ENCODE data around the gene SORBS2. TPM values are rescaled to one million over a fixed set of nuclear protein-coding genes. Genes with fewer than 3 reads are reported as not detected.

SORBS2 gene
- total and polyA plus RNA-seq, 2 experiments from 2014 or later, result 0.32 to 1.5 TPM

DNA sequence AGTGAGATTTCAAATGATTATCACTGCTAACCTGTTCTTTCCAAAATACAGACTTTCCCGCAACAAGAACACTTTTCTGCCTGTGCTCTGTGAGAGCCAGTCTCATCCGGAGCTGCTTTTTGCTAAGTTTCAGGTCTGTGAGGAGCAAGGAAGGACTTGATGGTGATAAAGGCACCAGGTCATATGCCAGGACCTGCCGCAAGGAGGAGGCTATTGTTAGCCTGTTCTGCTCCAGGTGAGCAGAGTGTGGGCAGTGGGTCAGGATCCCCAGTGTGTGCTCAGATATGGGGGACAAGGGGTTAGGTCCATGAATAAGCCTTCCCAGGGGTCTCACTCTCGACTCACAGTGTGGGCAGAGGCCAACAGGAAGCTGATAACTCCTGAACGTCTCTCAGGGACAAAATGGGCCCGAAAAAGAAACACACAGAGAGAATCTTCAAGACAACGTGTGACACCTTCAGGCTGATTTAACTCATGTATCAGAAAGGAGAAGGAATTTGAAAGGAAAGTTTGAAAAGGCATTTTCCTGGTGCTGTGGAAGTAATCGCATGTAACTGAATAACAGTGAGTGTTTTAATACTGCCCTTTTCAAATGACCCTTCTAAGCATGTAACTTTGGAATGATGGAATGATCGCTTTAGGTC lies 219.0 kb downstream of the SORBS2 start:
- Histone ChIP-seq H2AFZ (no peak overlapping the region), H3K9me2 (ENCODE audit: insufficient read depth) (no peaks in the 10 kb centered on the region), H3K36me3 (ENCODE audit: low read depth) (no peaks in the 10 kb centered on the region), H3K79me2 (ENCODE audit: insufficient read depth) (no peaks in the 10 kb centered on the region), H3K27me3 (replicated peaks; ENCODE audit: insufficient read depth) (no peaks in the 10 kb centered on the region), H4K20me1 (ENCODE audit: insufficient read depth) (no peaks in the 10 kb centered on the region), H3K4me3 (no peak overlapping the region), H3F3A (ENCODE audit: insufficient read depth) (no peaks in the 10 kb centered on the region), H3K27ac (no peak overlapping the region), H3K4me1 (ENCODE audit: insufficient read depth) (no peaks in the 10 kb centered on the region), H3K4me2 (ENCODE audit: unreplicated experiment) (no peak overlapping the region), H3K9ac (no peak overlapping the region), H3K9me3 (ENCODE audit: low read depth) (no peaks in the 10 kb centered on the region)
- DNase-seq, result no peak
- TF ChIP-seq EZH2phosphoT487 (IDR thresholded peaks at IDR 0.05; ENCODE audit: insufficient read depth, low read depth), result no peak
- no peak for TF ChIP-seq EZH2 (IDR thresholded peaks at IDR 0.05; ENCODE audit: insufficient read depth, poor library complexity, severe bottlenecking)
- in situ Hi-C loops (cut with MboI), result no loop called here
- 71 to 77% methylated on average over 9 of the region's 9 CpGs for WGBS, 2 experiments (ENCODE audit: low coverage in 1 of 2, low lambda C conversion rate in 2 of 2, missing lambda C conversion rate in 2 of 2)

DNA sequence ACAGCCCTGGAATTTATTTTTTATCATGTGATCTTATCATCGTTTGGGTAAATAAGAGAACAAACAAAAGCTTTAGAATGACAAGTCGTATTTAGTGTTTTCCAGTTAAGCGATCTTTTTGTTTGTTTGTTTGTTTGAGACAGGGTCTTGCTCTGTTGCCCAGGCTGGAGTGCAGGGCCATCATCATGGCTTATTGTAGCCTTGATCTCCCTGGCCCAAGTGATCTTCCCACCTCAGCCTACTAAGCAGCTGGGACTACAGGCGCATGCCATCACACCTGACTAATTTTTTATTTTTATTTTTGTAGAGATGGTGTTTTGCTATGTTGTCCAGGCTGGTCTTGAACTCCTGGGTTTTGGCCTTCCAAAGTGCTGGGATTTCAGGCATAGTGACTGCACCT lies 219.6 kb downstream of the SORBS2 start:
- Histone ChIP-seq H3K27me3 (replicated peaks; ENCODE audit: insufficient read depth) (no peaks in the 10 kb centered on the region), H3K9me3 (ENCODE audit: low read depth) (no peaks in the 10 kb centered on the region), H3K36me3 (ENCODE audit: low read depth) (no peaks in the 10 kb centered on the region), H3K9me2 (ENCODE audit: insufficient read depth) (no peaks in the 10 kb centered on the region), H3K4me1 (ENCODE audit: insufficient read depth) (no peaks in the 10 kb centered on the region), H4K20me1 (ENCODE audit: insufficient read depth) (no peaks in the 10 kb centered on the region), H3K9ac (no peak overlapping the region), H3K79me2 (ENCODE audit: insufficient read depth) (no peaks in the 10 kb centered on the region), H3F3A (ENCODE audit: insufficient read depth) (no peaks in the 10 kb centered on the region), H2AFZ (no peak overlapping the region), H3K4me2 (ENCODE audit: unreplicated experiment) (no peak overlapping the region), H3K27ac (no peak overlapping the region), H3K4me3 (no peak overlapping the region)
- TF ChIP-seq EZH2phosphoT487 (IDR thresholded peaks at IDR 0.05; ENCODE audit: insufficient read depth, low read depth) (no peak), EZH2 (IDR thresholded peaks at IDR 0.05; ENCODE audit: insufficient read depth, poor library complexity, severe bottlenecking) (no peak)
- no peak for DNase-seq
- in situ Hi-C loops (cut with MboI), result no loop called here
- 96% methylated on average over 4 of the region's 4 CpGs for WGBS, 2 experiments (ENCODE audit: low coverage in 1 of 2, low lambda C conversion rate in 2 of 2, missing lambda C conversion rate in 2 of 2)

DNA sequence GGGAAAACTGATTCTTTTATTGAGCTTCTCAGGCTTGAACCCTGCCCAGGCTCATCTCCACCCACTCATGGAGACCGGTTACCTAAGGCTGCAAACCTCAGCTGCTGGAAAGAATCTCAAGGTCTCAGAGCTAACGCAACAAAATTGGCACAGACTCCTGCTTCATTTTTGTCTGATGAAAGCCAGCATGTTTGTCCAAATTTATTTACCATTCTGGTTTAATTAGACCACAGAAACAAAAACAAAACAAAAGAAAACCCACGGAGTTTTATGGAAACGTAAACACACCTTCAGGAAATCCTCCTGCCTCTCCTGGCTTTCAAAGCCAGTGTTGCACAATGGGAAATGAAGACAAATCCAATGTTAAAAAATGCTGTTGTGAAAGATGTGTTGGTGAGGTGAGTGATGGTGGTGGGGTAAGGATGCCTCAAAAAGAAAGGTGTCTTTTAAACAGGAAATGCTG lies 220.3 kb downstream of the SORBS2 start:
- Histone ChIP-seq H3K9me3 (ENCODE audit: low read depth) (no peaks in the 10 kb centered on the region), H3K4me1 (ENCODE audit: insufficient read depth) (no peaks in the 10 kb centered on the region), H3K36me3 (ENCODE audit: low read depth) (no peaks in the 10 kb centered on the region), H3K27ac (no peak overlapping the region), H3K4me3 (no peak overlapping the region), H4K20me1 (ENCODE audit: insufficient read depth) (no peaks in the 10 kb centered on the region), H3K79me2 (ENCODE audit: insufficient read depth) (no peaks in the 10 kb centered on the region), H3F3A (ENCODE audit: insufficient read depth) (no peaks in the 10 kb centered on the region), H3K9me2 (ENCODE audit: insufficient read depth) (no peaks in the 10 kb centered on the region), H3K27me3 (replicated peaks; ENCODE audit: insufficient read depth) (no peaks in the 10 kb centered on the region), H3K4me2 (ENCODE audit: unreplicated experiment) (no peak overlapping the region), H2AFZ (peak overlapping the region; percentile 61), H3K9ac (no peak overlapping the region)
- WGBS, 2 experiments (ENCODE audit: low coverage in 1 of 2, low lambda C conversion rate in 2 of 2, missing lambda C conversion rate in 2 of 2), result 9 to 10% methylated on average over 4 of the region's 4 CpGs
- no peak for TF ChIP-seq EZH2 (IDR thresholded peaks at IDR 0.05; ENCODE audit: insufficient read depth, poor library complexity, severe bottlenecking)
- TF ChIP-seq EZH2phosphoT487 (IDR thresholded peaks at IDR 0.05; ENCODE audit: insufficient read depth, low read depth), result no peak
- in situ Hi-C loops (cut with MboI), result no loop called here
- DNase-seq, result peak; percentile 27

- 27 to 43% methylated on average over 3 of the region's 3 CpGs for WGBS, 2 experiments (ENCODE audit: low coverage in 1 of 2, low lambda C conversion rate in 2 of 2, missing lambda C conversion rate in 2 of 2)
- Histone ChIP-seq H3K4me2 (ENCODE audit: unreplicated experiment) (no peak overlapping the region), H4K20me1 (ENCODE audit: insufficient read depth) (no peaks in the 10 kb centered on the region), H3K4me3 (no peak overlapping the region), H3K4me1 (ENCODE audit: insufficient read depth) (no peaks in the 10 kb centered on the region), H3K27ac (no peak overlapping the region), H3K27me3 (replicated peaks; ENCODE audit: insufficient read depth) (no peaks in the 10 kb centered on the region; the same call in 1 of the 2 replicates), H3K36me3 (ENCODE audit: low read depth) (no peaks in the 10 kb centered on the region), H3K9me2 (ENCODE audit: insufficient read depth) (no peaks in the 10 kb centered on the region), H3K79me2 (ENCODE audit: insufficient read depth) (no peaks in the 10 kb centered on the region), H3F3A (ENCODE audit: insufficient read depth) (no peaks in the 10 kb centered on the region), H3K9ac (no peak overlapping the region), H3K9me3 (ENCODE audit: low read depth) (no peaks in the 10 kb centered on the region), H2AFZ (no peak overlapping the region)
- in situ Hi-C loops (cut with MboI), result no loop called here
- TF ChIP-seq EZH2phosphoT487 (IDR thresholded peaks at IDR 0.05; ENCODE audit: insufficient read depth, low read depth) (no peak), EZH2 (IDR thresholded peaks at IDR 0.05; ENCODE audit: insufficient read depth, poor library complexity, severe bottlenecking) (no peak)
- no peak for DNase-seq
Observed at GRCh38 chr4:185590982-185591381, 221.0 kb downstream of the SORBS2 start.

All from GM23248 (cell line).